Endothelial cell of umbilical vein (primary cell): ENCODE data around the gene OTULIN. TPM values are rescaled to one million over a fixed set of nuclear protein-coding genes. Genes with fewer than 3 reads are reported as not detected.

Experiments
- BruUV-seq: library from RNA; stranded (reverse); fragments of 400-500 nt; replicated peaks from 2 replicates; lab custom pipeline; 2021; lab: Mats Ljungman, UMichigan
- CTCF ChIA-PET: fragments of 300-600, 350-600 bp; sonication (Branson Sonifier 250); formaldehyde crosslinking; loops from one replicate; lab custom pipeline; 2021; ENCODE audit warnings: antibody characterized with exemption, inconsistent platforms; lab: Charles Lee
- POLR2A ChIA-PET: fragments of 300-600, 350-600 bp; sonication (Branson Sonifier 250); formaldehyde crosslinking; loops from one replicate; lab custom pipeline; 2021; ENCODE audit warnings: antibody characterized with exemption, inconsistent platforms; lab: Charles Lee
- DNase-seq: peaks from one replicate; pipeline ENCODE4 v3.0.0-alpha.2; 2011; ENCODE audit warnings: low read depth, low spot score
- FAIRE-seq: peaks from 2 replicates; lab custom pipeline; 2011; peaks lifted over from hg19 to GRCh38; lab: Jason Lieb, UNC
- H2AFZ ChIP-seq: 2 replicates; pipeline ENCODE4 v1.6.0; 2012; ENCODE audit warnings: low read depth, low read length, control low read depth, inconsistent platforms
- H3K27ac ChIP-seq: 2 replicates; pipeline ENCODE4 v1.5.1; 2011; ENCODE audit warnings: low read depth, mild to moderate bottlenecking, control low read depth, low read length, moderate library complexity; ENCODE audit not compliant: insufficient read depth
- H3K27me3 ChIP-seq, 2 experiments: 2 replicates each; pipeline versions ENCODE4 v1.6.0 to v1.6.1; 2011; ENCODE audit warnings: low read length in 2 of 2, mixed read lengths in 1 of 2; ENCODE audit not compliant: control insufficient read depth in 2 of 2, insufficient read depth in 2 of 2
- H3K36me3 ChIP-seq, 2 experiments: 2 replicates in 1 of 2; 3 replicates in 1 of 2; pipeline ENCODE4 v1.5.1; 2011; ENCODE audit warnings: low read length in 2 of 2, mild to moderate bottlenecking in 1 of 2, moderate library complexity in 1 of 2; ENCODE audit not compliant: control insufficient read depth in 2 of 2, insufficient read depth in 2 of 2; ENCODE audit errors: extremely low read depth in 1 of 2
- H3K4me1 ChIP-seq: 3 replicates; pipeline ENCODE4 v1.5.1; 2011; ENCODE audit warnings: mild to moderate bottlenecking, low read length; ENCODE audit not compliant: control insufficient read depth, insufficient read depth; ENCODE audit errors: extremely low read depth
- H3K4me2 ChIP-seq: 2 replicates; pipeline ENCODE4 v1.6.1; 2011; ENCODE audit warnings: low read length, control low read depth, mixed read lengths; ENCODE audit not compliant: insufficient read depth
- H3K4me3 ChIP-seq, 3 experiments: fragments of 200-600 bp in 1 of 3; sonication (generic), shearing (Covaris generic) in 1 of 3; replicated peaks in 1 of 3; 2 replicates each; pipeline ENCODE4 v1.5.1; 2011 to 2016; ENCODE audit warnings: control low read depth in 3 of 3, low read length in 3 of 3, mild to moderate bottlenecking in 2 of 3, inconsistent platforms in 1 of 3, low read depth in 1 of 3, moderate library complexity in 1 of 3; ENCODE audit not compliant: insufficient read depth in 1 of 3
- H3K79me2 ChIP-seq: 2 replicates; pipeline ENCODE4 v1.6.0; 2012; ENCODE audit warnings: low read length, inconsistent platforms; ENCODE audit not compliant: control insufficient read depth, insufficient read depth
- H3K9ac ChIP-seq: replicated peaks from 2 replicates; pipeline ENCODE3; 2011; ENCODE audit warnings: low read length, control low read depth; ENCODE audit not compliant: insufficient read depth; ENCODE audit errors: extremely low read depth
- H3K9me1 ChIP-seq: replicated peaks from 3 replicates; pipeline ENCODE4 v1.6.0; 2011; ENCODE audit warnings: mild to moderate bottlenecking, low read length; ENCODE audit not compliant: control insufficient read depth, insufficient read depth; ENCODE audit errors: extremely low read depth
- H3K9me3 ChIP-seq: replicated peaks from 2 replicates; pipeline ENCODE4 v1.5.1; 2012; ENCODE audit warnings: low read length, inconsistent platforms; ENCODE audit not compliant: control insufficient read depth, insufficient read depth
- H4K20me1 ChIP-seq: replicated peaks from 2 replicates; pipeline ENCODE3; 2011; ENCODE audit warnings: mild to moderate bottlenecking, low read length; ENCODE audit not compliant: control insufficient read depth, insufficient read depth; ENCODE audit errors: extremely low read depth
- EZH2 ChIP-seq: IDR thresholded peaks from 2 replicates; pipeline ENCODE4 v1.6.1; 2012; ENCODE audit warnings: borderline replicate concordance, low read depth, mild to moderate bottlenecking, moderate library complexity, low read length, inconsistent platforms; ENCODE audit not compliant: severe bottlenecking
- FOS ChIP-seq: IDR thresholded peaks from 2 replicates; pipeline ENCODE4 v1.6.1; 2011; ENCODE audit warnings: mild to moderate bottlenecking, low read length, moderate library complexity, borderline replicate concordance; ENCODE audit not compliant: insufficient read depth
- GATA2 ChIP-seq: IDR thresholded peaks from 2 replicates; pipeline ENCODE4 v1.7.0; 2011; ENCODE audit warnings: low read depth, mild to moderate bottlenecking, moderate library complexity, mixed read lengths, low read length; ENCODE audit not compliant: insufficient read length, insufficient read depth
- JUN ChIP-seq: IDR thresholded peaks from 2 replicates; pipeline ENCODE4 v1.6.1; 2011; ENCODE audit warnings: borderline replicate concordance, low read depth; ENCODE audit not compliant: insufficient read length, insufficient read depth
- MAX ChIP-seq: IDR thresholded peaks from 2 replicates; pipeline ENCODE4 v1.6.1; 2011; ENCODE audit not compliant: insufficient read depth, insufficient read length
- MYC ChIP-seq: IDR thresholded peaks from one replicate; pipeline ENCODE4 v1.6.1; 2011; ENCODE audit warnings: mild to moderate bottlenecking, low read depth, low read length
- POLR2A ChIP-seq: IDR thresholded peaks from 2 replicates; pipeline ENCODE4 v1.6.1; 2012; ENCODE audit warnings: low read depth, mild to moderate bottlenecking, control low read depth, low read length
- POLR2AphosphoS5 ChIP-seq: IDR thresholded peaks from 2 replicates; pipeline ENCODE4 v1.6.1; 2012; ENCODE audit warnings: low read depth, mild to moderate bottlenecking, control low read depth, low read length, moderate library complexity; ENCODE audit not compliant: insufficient read depth
- dilution Hi-C: fragments of 300-500 bp; cut with MboI; formaldehyde crosslinking; loops from one replicate; pipeline ENCODE4 v1.15.0; 2019; ENCODE audit warnings: low sequenced_read_pairs; ENCODE audit not compliant: extremely low pct_ligation_motif_present
- intact Hi-C: fragments of 100-400 bp; cut with micrococcal nuclease; formaldehyde crosslinking; loops from one replicate; pipeline ENCODE4 v1.10.0; 2022
- polyA plus RNA-seq, 4 experiments: library from polyadenylated mRNA; depleted of rRNA in 3 of 4; stranded (reverse) in 3 of 4; unstranded in 1 of 4; fragments of >200 nt; gene quantifications; 2 replicates each; pipeline versions ENCODE4 v1.2.1 to v1.2.3, GENCODE V29; 2011 to 2012; ENCODE audit warnings: missing spikeins in 1 of 4
- total RNA-seq: library from RNA; stranded (reverse); gene quantifications from 2 replicates; pipeline ENCODE4 v1.2.3, GENCODE V29; 2021
- TF ChIP-seq, protein P1 (sequence below), 2 donors: IDR thresholded peaks; 1 replicate in 1 of 2; 2 replicates in 1 of 2; pipeline ENCODE4 v1.5.1; 2011; ENCODE audit warnings: low read length in 2 of 2, mild to moderate bottlenecking in 2 of 2, moderate library complexity in 2 of 2, control low read depth in 1 of 2, inconsistent platforms in 1 of 2, low read depth in 1 of 2; ENCODE audit not compliant: insufficient read depth in 1 of 2; ENCODE audit errors: extremely low read depth in 1 of 2

OTULIN gene
- total and polyA plus RNA-seq, 2 donors (not counting 3 experiments of a cell fraction or from before 2014, with no cell fraction given) = 7.8 to 30.2 TPM

GRCh38 chr5:14737291-14737690, 72.8 kb downstream of the OTULIN start:
- Histone ChIP-seq H3K9me1 (no peaks in the 10 kb centered on the region), H3K4me2 (no peak overlapping the region), H3K79me2 (no peaks in the 10 kb centered on the region), H3K4me1 (peaks cover 13% of the 10 kb centered on the region), H2AFZ (no peak overlapping the region), H3K27ac (no peak overlapping the region), H3K9me3 (no peaks in the 10 kb centered on the region), H4K20me1 (no peaks in the 10 kb centered on the region), H3K27me3 (no peaks in the 10 kb centered on the region), H3K36me3 (no peaks in the 10 kb centered on the region), H3K4me3 (no peak overlapping the region), H3K9ac (no peak overlapping the region)
- DNase-seq (no peak), FAIRE-seq (no peak)
- TF ChIP-seq JUN = no peak
- no peak for TF ChIP-seq POLR2AphosphoS5
- TF ChIP-seq POLR2A = no peak
- TF ChIP-seq MAX = no peak
- TF ChIP-seq EZH2 = no peak
- no peak for TF ChIP-seq MYC
- intact Hi-C loops = no loop called here
- no TSS peak for BruUV-seq
- ChIA-PET CTCF (interaction anchor here (1.1 kb wide), 1 partner anchor 10 kb away, joined by 3 read pairs; no protein-coding TSS in a partner anchor), POLR2A (no interaction called here)
- dilution Hi-C loops = loop anchor here (25.0 kb wide), 1 partner anchor 275 kb away; no protein-coding TSS in a partner anchor

DNA sequence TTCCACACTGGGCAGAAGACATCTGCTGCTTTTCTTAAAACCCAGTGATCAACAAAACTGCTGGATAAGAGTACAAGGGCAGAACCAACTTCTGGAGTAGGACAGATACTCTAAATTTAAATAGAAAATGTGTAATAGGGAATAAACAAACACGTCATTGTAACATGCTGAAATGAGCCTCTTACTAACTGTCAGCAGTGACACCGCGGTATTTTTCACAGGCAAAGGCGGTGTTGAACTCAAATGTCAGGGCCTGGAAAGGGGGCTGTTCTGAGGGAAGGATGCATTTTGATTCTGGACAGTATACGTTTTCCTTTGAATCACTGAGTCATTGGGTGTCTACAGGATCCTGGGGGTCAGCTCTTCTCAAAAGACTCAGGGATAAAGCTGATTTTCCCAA, 73.5 kb downstream of the OTULIN start:
- no peak for TF ChIP-seq GATA2
- no peak for TF ChIP-seq POLR2AphosphoS5
- TF ChIP-seq MYC = no peak
- no peak for TF ChIP-seq EZH2
- TF ChIP-seq, protein P1, sequence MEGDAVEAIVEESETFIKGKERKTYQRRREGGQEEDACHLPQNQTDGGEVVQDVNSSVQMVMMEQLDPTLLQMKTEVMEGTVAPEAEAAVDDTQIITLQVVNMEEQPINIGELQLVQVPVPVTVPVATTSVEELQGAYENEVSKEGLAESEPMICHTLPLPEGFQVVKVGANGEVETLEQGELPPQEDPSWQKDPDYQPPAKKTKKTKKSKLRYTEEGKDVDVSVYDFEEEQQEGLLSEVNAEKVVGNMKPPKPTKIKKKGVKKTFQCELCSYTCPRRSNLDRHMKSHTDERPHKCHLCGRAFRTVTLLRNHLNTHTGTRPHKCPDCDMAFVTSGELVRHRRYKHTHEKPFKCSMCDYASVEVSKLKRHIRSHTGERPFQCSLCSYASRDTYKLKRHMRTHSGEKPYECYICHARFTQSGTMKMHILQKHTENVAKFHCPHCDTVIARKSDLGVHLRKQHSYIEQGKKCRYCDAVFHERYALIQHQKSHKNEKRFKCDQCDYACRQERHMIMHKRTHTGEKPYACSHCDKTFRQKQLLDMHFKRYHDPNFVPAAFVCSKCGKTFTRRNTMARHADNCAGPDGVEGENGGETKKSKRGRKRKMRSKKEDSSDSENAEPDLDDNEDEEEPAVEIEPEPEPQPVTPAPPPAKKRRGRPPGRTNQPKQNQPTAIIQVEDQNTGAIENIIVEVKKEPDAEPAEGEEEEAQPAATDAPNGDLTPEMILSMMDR (IDR thresholded peaks at IDR 0.05; ENCODE audit: extremely low read depth in 1 of 2, insufficient read depth in 1 of 2, low read depth in 1 of 2, low read length in 2 of 2) = no peak
- TF ChIP-seq POLR2A = no peak
- TF ChIP-seq FOS = no peak
- TF ChIP-seq JUN = no peak
- no peak for TF ChIP-seq MAX
- ChIA-PET POLR2A (no interaction called here), CTCF (no interaction called here)
- H3K79me2 ChIP-seq = no peaks in the 10 kb centered on the region
- no peak overlapping the region for H3K4me3 ChIP-seq
- FAIRE-seq = no peak
- peaks cover 13% of the 10 kb centered on the region for H3K4me1 ChIP-seq
- DNase-seq = no peak
- no peak overlapping the region for H3K9ac ChIP-seq
- no peaks in the 10 kb centered on the region for H4K20me1 ChIP-seq
- dilution Hi-C loops (loop anchor here (25.0 kb wide), 1 partner anchor 274 kb away; no protein-coding TSS in a partner anchor), intact Hi-C loops (loop anchor here (2.0 kb wide), 1 partner anchor 19 kb away; no protein-coding TSS in a partner anchor)
- H3K9me3 ChIP-seq = no peaks in the 10 kb centered on the region
- BruUV-seq = no TSS peak
- H3K4me2 ChIP-seq = no peak overlapping the region
- H3K27me3 ChIP-seq = no peaks in the 10 kb centered on the region
- no peak overlapping the region for H3K27ac ChIP-seq
- no peaks in the 10 kb centered on the region for H3K9me1 ChIP-seq
- H2AFZ ChIP-seq = no peak overlapping the region
- no peaks in the 10 kb centered on the region for H3K36me3 ChIP-seq
